ENCODE measurements around the gene GPR84.

GRCh38 chr12:54407183-54407905 is 43.1 kb upstream of the GPR84 start:
- TF ChIP-seq ZNF8 (CRISPR knock-in tag; IDR thresholded peaks at IDR 0.05) = no peak
- TF ChIP-seq BACH2 (CRISPR knock-in tag; IDR thresholded peaks at IDR 0.05; ENCODE audit: borderline replicate concordance) = no peak
- no peak for TF ChIP-seq ZNF565 (CRISPR knock-in tag; conservative IDR thresholded peaks at IDR 0.05; ENCODE audit: low read depth)
- no peak for TF ChIP-seq PATZ1 (CRISPR knock-in tag; IDR thresholded peaks at IDR 0.05; ENCODE audit: borderline replicate concordance)
